Activated CD4-positive, alpha-beta T cell treated with anti-CD3 and anti-CD28 coated beads, Interleukin-2, Interleukin-4, amounts not matched to agents 100 ng/mL and 50 ng/mL, durations not matched to agents 16 hours and 8 hours (primary cell): ENCODE measurements around the gene C5orf15.

Source experiments
- DNase-seq: peaks from one replicate; pipeline ENCODE4 v3.0.0-alpha.2; 2020; ENCODE audit warnings: low spot score

Gene C5orf15

DNA sequence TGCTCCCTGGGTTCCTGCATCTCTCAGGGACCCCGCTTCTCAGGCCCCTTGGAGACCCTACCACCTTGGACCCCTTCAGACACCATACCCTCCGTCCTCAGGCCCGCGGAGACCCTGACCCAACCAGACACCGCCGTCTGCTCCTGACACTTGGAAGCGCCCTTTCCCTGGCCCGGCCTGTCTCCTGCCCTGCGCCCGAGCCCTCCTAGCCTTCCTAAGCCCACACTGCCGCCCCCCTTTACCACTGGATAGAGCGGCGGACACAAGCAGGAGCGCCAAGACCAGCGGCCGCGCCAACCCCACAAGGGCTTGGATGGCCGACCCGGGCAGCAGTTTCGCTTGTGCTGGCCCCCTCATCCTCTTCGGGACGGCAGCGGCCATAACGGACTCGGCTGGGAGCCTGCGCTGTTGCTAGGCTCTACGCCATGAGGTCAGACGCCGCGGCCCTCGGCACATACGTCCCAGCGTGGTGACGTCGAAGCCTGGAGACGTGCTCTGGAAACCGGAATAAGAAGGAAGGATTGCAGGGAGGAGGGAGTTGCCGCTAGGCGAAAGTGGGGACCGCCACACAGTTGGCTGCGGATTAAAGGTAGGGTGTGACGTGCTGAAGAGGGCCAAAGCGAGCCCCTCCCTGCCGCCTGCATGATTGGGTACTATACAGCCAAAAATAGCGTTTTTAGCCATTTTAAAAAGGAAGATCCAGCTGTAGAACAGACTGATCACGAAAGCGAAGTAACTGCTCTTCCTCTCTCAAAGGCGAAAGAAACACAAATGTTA is at the start of gene C5orf15:
Gene C5orf15 (minus strand): TSS at position 422 of the 777 bp plus-strand sequence. CDS start 41 bp downstream, at position 381.
- DNase-seq: peak; percentile 95

GRCh38 chr5:134008266-134008749 is 39.9 kb upstream of the C5orf15 start:
- no peak for DNase-seq

- no peak for DNase-seq
Measured at GRCh38 chr5:134007581-134008265, 39.3 kb upstream of the C5orf15 start.

DNA sequence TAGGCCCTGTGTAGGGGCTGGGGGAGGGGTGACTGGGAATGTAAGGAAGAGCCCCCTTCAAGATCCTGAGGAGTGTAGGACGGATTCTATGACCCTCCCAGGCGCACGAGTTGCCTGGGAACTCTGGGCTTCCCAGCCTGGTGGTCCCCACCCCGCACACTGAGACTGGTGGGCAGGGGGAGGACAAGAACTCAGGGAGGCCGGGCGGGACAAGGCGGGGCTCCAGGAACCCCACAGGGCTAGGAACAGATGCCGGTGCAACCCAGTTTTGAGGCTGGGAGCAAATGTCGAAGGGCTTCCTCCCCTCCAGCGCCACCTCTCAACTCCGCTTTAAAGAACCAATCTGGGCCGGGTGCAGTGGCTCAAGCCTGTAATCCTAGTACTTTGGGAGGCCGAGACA is 37.7 kb upstream of the C5orf15 start:
- no peak for DNase-seq

DNA sequence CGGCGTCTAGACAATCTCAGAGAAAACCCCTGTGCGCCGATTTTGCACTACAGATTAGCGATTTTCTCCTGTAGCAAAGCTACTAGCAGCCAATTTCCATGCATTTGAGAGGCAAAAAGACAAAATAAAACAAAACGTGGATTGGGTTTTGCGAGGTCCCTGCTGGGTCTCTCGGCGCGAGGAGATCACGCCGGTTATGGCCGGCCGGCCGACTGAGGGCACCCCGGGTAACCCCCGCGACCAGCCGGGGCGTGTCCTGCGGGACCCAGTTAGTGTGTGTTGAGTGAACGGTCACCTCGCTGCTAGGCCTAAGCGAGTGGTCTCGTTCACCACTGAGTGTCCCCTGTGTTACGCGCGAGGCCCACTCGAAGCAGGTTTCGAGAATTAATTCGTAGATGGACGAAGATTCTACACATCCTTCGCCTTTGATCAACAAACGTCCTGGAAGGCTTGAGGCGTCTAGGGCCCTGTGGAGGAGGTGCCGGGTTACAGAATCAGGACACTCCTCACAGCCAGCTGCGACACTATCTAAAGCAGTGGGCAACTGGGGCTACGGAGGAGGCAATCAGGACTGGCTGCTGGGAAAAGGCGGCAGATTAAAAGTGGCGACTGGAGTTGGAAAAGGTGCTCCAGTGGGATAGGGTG is 37.1 kb upstream of the C5orf15 start:
- DNase-seq: peak; percentile 15

DNA sequence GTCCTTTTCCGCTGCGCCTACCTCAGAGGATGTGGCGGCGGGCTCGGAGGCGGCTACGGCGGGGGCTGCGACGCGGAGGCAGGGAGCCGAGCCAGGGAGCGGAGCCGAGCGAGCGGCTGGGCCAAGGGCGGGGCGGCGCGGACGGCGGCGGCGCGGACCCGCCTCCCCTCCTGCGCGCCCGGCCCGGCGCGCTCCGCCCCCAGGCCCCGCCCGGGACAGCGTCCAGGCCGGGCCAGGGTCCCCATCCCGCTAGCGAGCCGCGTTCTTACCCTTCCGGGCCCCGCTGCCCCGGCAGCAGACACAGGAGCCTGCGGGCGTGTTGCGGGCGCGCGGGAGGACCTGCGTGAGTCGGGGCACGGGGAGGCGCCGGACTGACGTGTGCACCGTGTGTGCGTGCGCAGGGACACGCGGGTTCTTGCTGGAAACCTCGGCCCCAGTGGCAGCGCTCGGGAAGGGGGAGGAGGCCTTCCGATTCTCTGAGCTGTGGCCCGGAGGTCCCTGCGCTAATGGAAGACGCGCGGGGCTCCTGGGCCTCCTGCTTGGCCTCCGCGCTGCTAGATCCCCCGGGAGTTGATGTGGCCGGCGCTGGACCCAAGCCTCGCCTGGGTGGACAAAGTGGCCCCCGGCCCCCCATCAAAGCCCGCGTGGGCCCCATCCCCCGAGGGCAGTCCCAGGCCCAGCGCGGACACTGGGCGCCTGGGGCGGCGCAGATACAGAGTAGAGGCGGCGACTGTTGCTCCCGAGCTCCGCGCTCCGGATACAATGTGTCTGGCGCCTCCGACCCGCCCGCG is 36.4 kb upstream of the C5orf15 start, which contains the start of gene VDAC1:
Gene VDAC1 (minus strand): TSS at position 350 of the 791 bp plus-strand sequence. CDS start 11,963 bp downstream, outside the sequence.
- DNase-seq: peak; percentile 75

- DNase-seq: peak; percentile 36
Measured at GRCh38 chr5:134003817-134004625, 35.6 kb upstream of the C5orf15 start.

- peak; percentile 23 for DNase-seq
Measured at GRCh38 chr5:134003064-134003816, 34.8 kb upstream of the C5orf15 start.

GRCh38 chr5:134001938-134002731 is 33.7 kb upstream of the C5orf15 start:
- no peak for DNase-seq

DNA sequence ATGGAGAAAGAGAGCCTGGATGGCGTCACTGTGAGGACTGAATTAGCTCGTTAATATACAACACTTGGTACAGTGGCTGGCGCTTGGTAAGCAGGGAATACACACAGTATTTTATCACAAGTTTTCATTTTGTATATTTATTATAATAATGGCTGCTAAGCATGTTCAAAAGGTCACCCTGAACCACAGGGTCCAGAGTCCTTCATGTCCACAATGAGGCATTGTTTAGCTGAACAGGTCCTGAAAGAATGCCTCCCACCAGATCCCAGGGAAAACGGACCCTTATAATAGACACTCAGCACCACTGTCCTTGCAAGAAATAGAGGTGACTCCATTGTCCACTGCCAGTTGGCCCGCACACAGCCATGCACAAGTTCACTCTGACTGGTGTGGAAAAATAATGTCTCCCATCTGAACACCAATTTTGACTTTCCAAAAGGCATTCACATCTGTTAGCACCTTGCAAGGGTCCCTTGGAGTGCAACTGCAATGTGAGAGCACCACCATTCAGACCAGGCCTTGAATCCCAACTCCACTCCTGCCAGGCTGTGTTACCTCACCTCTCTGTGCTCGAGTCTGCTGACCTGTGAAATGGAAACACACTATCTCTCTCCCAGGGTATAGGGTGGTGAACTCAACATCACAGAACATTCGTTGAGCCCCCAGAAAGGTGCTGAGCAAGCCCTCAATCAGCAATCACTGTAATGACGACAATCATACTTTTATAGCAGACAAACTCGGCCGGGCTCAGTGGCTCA is 32.5 kb upstream of the C5orf15 start:
- DNase-seq: no peak

DNA sequence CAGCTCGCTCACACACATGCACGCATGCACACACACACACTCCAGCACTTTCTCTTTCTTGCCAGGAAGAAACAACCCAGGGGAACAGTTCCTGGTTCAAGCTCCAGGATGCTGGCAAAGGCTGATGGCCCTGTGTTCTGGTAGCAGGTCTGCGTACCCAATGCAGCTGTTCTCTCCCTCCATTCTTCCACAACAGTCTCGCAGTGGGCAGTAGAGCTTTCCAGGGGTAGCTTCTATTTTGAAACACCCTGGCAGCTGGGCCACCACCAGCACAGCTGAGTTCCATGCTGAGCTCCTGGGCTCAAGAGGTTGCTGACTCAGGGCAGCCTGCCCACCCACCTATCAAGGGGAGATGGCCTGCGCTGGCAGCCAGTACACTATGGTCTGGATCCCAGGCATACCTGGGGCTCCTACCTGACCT is 31.7 kb upstream of the C5orf15 start:
- DNase-seq: no peak

GRCh38 chr5:133998807-133999206 is 30.4 kb upstream of the C5orf15 start:
- DNase-seq: no peak

- DNase-seq: no peak
Measured at GRCh38 chr5:133998042-133998441, 29.6 kb upstream of the C5orf15 start.

DNA sequence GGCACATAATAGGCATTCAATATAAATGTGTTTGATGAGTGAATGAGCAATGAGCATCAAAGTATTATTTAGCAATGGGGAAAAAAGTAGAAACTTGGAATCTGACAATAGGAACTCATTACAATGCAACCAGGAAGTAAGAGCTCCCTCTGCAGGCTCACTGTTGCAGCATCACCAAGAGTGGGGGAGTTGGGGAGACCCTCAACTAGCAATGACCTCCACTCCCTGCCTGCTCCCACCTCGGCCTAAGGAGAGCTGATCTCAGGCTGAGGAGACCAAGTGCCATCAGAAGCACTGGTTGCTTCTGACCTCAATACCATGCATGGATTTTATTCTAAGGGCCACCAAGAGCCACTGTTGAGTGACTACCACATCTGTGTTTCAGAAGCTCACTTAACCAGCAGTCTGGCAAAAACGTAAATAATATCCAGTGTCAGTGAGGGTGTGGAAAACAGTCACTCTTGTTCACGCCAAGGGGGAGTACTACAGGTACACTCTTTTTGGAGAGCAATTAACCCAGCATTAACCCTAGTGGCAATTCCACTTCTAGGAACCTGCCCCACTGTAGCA is 28.3 kb upstream of the C5orf15 start:
- DNase-seq: no peak

- DNase-seq: no peak
Measured at GRCh38 chr5:133995883-133996563, 27.6 kb upstream of the C5orf15 start.

- DNase-seq: no peak
Measured at GRCh38 chr5:133995341-133995740, 26.9 kb upstream of the C5orf15 start.

DNA sequence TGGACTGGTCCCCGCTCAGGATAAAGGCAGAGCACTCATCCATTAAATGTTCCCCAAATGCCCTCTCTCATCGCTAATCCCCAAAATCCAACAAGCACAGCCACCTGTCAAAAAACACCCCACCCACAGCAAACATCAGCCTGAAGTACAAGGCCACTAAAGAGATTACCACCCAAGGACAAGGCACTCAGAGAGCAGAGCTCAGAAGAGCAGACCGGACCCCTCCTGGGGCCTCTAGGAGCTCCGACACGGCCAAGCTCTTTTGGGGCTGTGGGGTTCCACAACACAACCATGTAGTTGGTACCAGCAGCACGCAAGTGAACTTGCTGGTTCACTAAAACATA is 26.5 kb upstream of the C5orf15 start:
- no peak for DNase-seq
